ENCODE measurements around the gene IER2. TPM values are rescaled to one million over a fixed set of nuclear protein-coding genes. Genes with fewer than 3 reads are reported as not detected.
A peak's percentile ranks its signal among the peaks of the same experiment; 100 is the strongest.

IER2 gene
- total and polyA plus RNA-seq, 8 donors, result 32.4 to 179 (median 41.1) TPM

GRCh38 chr19:13119627-13120026 lies 30.6 kb upstream of the IER2 start:
- Histone ChIP-seq H3K27me3 (no peaks in the 10 kb centered on the region), H3K4me1 (peaks cover 4 to 18% (median 4%) of the 10 kb centered on the region in 3 donors), H3K36me3 (no peaks in the 10 kb centered on the region), H3K9me3 (no peaks in the 10 kb centered on the region), H3K4me3 (peak overlapping the region in 1 of 4 donors; percentile 87), H3K27ac (no peak overlapping the region)
- DNase-seq (no peak), FAIRE-seq (no peak), ATAC-seq (no peak)
- WGBS, 2 donors, result 70 to 73% methylated on average over 8 of the region's 8 CpGs
- TF ChIP-seq CTCF (IDR thresholded peaks at IDR 0.05), result no peak
- intact Hi-C loops (cut with DNase I), result no loop called here

GRCh38 chr19:13120031-13120430 lies 30.2 kb upstream of the IER2 start:
- ATAC-seq (no peak), FAIRE-seq (no peak), DNase-seq (no peak)
- peaks cover 4 to 18% (median 4%) of the 10 kb centered on the region in 3 donors for H3K4me1 ChIP-seq
- no peak overlapping the region for H3K4me3 ChIP-seq
- WGBS, 2 donors, result 69 to 77% methylated on average over 9 of the region's 9 CpGs
- TF ChIP-seq CTCF (IDR thresholded peaks at IDR 0.05), result no peak
- no peaks in the 10 kb centered on the region for H3K9me3 ChIP-seq
- H3K27me3 ChIP-seq, result no peaks in the 10 kb centered on the region
- H3K36me3 ChIP-seq, result no peaks in the 10 kb centered on the region
- intact Hi-C loops (cut with DNase I), result no loop called here
- H3K27ac ChIP-seq, result no peak overlapping the region

DNA sequence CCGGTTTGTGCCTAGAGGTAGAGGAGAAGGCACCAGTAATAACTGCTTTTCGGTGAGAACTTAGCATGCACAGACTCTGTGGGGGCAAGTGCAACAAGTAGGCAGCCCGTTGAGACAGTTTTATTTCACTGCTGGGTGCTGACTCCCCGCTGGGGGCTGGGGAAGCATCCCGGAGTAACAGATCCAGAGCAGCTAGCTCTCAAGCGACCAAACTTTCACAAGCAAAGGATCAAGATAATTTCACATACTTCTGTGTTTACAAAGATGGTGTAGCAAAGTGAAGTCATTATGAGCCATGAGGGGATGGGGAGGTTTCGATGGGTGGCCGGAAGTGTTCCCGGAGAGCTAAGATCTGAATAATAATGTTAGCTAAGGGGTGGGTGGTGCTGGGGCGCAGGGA lies 29.4 kb upstream of the IER2 start:
- Histone ChIP-seq H3K27me3 (no peaks in the 10 kb centered on the region), H3K4me3 (no peak overlapping the region), H3K9me3 (no peaks in the 10 kb centered on the region), H3K36me3 (no peaks in the 10 kb centered on the region), H3K4me1 (peaks cover 0 to 12% (median 4%) of the 10 kb centered on the region in 3 donors), H3K27ac (no peak overlapping the region)
- ATAC-seq (no peak), FAIRE-seq (no peak), DNase-seq (no peak)
- 70 to 75% methylated on average over 10 of the region's 10 CpGs for WGBS, 2 donors
- intact Hi-C loops (cut with DNase I), result no loop called here
- TF ChIP-seq CTCF (IDR thresholded peaks at IDR 0.05), result no peak

- Histone ChIP-seq H3K4me1 (peaks cover 0 to 10% (median 4%) of the 10 kb centered on the region in 3 donors), H3K9me3 (no peaks in the 10 kb centered on the region), H3K36me3 (no peaks in the 10 kb centered on the region), H3K27me3 (no peaks in the 10 kb centered on the region), H3K27ac (no peak overlapping the region), H3K4me3 (no peak overlapping the region)
- intact Hi-C loops (cut with DNase I), result no loop called here
- no peak for TF ChIP-seq CTCF (IDR thresholded peaks at IDR 0.05)
- no peak for DNase-seq
- WGBS, 2 donors, result 76 to 77% methylated on average over 18 of the region's 18 CpGs
- no peak for ATAC-seq
- no peak for FAIRE-seq
Observed at GRCh38 chr19:13121551-13122274, 28.5 kb upstream of the IER2 start.

- no peak for TF ChIP-seq CTCF (IDR thresholded peaks at IDR 0.05)
- no peaks in the 10 kb centered on the region for H3K36me3 ChIP-seq
- no peaks in the 10 kb centered on the region for H3K9me3 ChIP-seq
- no peak overlapping the region for H3K4me3 ChIP-seq
- no peak for DNase-seq
- no peaks in the 10 kb centered on the region for H3K27me3 ChIP-seq
- peaks cover 0 to 10% (median 4%) of the 10 kb centered on the region in 3 donors for H3K4me1 ChIP-seq
- 74 to 77% methylated on average over 13 of the region's 13 CpGs for WGBS, 2 donors
- FAIRE-seq, result no peak
- intact Hi-C loops (cut with DNase I), result no loop called here
- ATAC-seq, result no peak
- no peak overlapping the region for H3K27ac ChIP-seq
Observed at GRCh38 chr19:13122275-13122878, 27.8 kb upstream of the IER2 start.

Data from pancreas (tissue), 10 donors.